HCT116 (cell line): ENCODE data around the gene ITIH6.

ENCODE experiments used
- CTCF ChIP-seq, 3 experiments: fragments of 200-600 bp in 1 of 3; sonication (generic) in 1 of 3; IDR thresholded peaks in 2 of 3; conservative IDR thresholded peaks in 1 of 3; 2 replicates each; pipeline ENCODE4 v1.5.1; 2012 to 2017; ENCODE audit warnings: low read depth in 2 of 3, low read length in 2 of 3, antibody characterized with exemption in 1 of 3, borderline replicate concordance in 1 of 3, control low read depth in 1 of 3, mild to moderate bottlenecking in 1 of 3, mixed read lengths in 1 of 3, mixed run types in 1 of 3, moderate library complexity in 1 of 3; ENCODE audit not compliant: insufficient read depth in 1 of 3
- EZH2 ChIP-seq: fragments of 200-600 bp; sonication (generic); IDR thresholded peaks from 2 replicates; pipeline ENCODE4 v1.6.1; 2017; ENCODE audit warnings: antibody characterized with exemption, mixed run types
- MAX ChIP-seq: IDR thresholded peaks from 2 replicates; pipeline ENCODE4 v1.6.1; 2012
- POLR2A ChIP-seq: IDR thresholded peaks from 2 replicates; pipeline ENCODE4 v1.7.0; 2011; ENCODE audit warnings: borderline replicate concordance; ENCODE audit not compliant: insufficient read depth, insufficient read length; ENCODE audit errors: extremely low read depth
- POLR2AphosphoS5 ChIP-seq: IDR thresholded peaks from 2 replicates; pipeline ENCODE4 v1.6.1; 2011; ENCODE audit warnings: mild to moderate bottlenecking, low read depth, low read length, moderate library complexity
- RAD21 ChIP-seq: IDR thresholded peaks from 2 replicates; pipeline ENCODE4 v1.6.1; 2012; ENCODE audit warnings: low read depth, mild to moderate bottlenecking
- REST ChIP-seq: IDR thresholded peaks from 2 replicates; pipeline ENCODE4 v1.6.1; 2012; ENCODE audit warnings: low read depth

- no peak for TF ChIP-seq EZH2
- no peak for TF ChIP-seq CTCF (IDR thresholded peaks at IDR 0.05 in 2 of 3, conservative IDR thresholded peaks at IDR 0.05 in 1 of 3; ENCODE audit: borderline replicate concordance in 1 of 3, insufficient read depth in 1 of 3, low read depth in 2 of 3, low read length in 2 of 3)
- TF ChIP-seq REST, result no peak
- no peak for TF ChIP-seq POLR2A
- TF ChIP-seq POLR2AphosphoS5, result no peak
- TF ChIP-seq RAD21, result no peak
- TF ChIP-seq MAX, result no peak
Observed at GRCh38 chrX:54820737-54821136, 22.7 kb upstream of the ITIH6 start.
